HCT116 (cell line): ENCODE measurements around the gene CNTROB. TPM values are rescaled to one million over a fixed set of nuclear protein-coding genes. Genes with fewer than 3 reads are reported as not detected.

Experiments used
- ATAC-seq: fragments of 200-7000 bp; cut with Tn5 transposase; 2 replicates; pipeline ENCODE4 v1.9.1; 2020; ENCODE audit warnings: mild to moderate bottlenecking, moderate library complexity
- BruUV-seq: library from RNA; stranded (reverse); fragments of 400-500 nt; replicated peaks from 2 replicates; lab custom pipeline; 2021; lab: Mats Ljungman, UMichigan
- CTCF ChIA-PET: fragments of 300-600 bp; sonication (Branson Sonifier 250); formaldehyde crosslinking; loops from one replicate; lab custom pipeline; 2021; ENCODE audit warnings: antibody characterized with exemption; lab: Charles Lee
- POLR2A ChIA-PET: fragments of 300-600, 350-600 bp; sonication (Branson Sonifier 250); formaldehyde crosslinking; loops from one replicate; lab custom pipeline; 2021; ENCODE audit warnings: antibody characterized with exemption; lab: Charles Lee
- RAD21 ChIA-PET, 2 experiments: fragments of 300-600 bp; sonication (Branson Sonifier 250); formaldehyde crosslinking; loops; one replicate each; lab custom pipeline; 2023; ENCODE audit warnings: low total read pairs in 2 of 2; ENCODE audit not compliant: uncharacterized antibody in 2 of 2, unreplicated experiment in 2 of 2, low non-redundant PET in 1 of 2; lab: Charles Lee
- DNase-seq: peaks from one replicate; pipeline ENCODE4 v3.0.0-alpha.2; 2010; ENCODE audit warnings: low read depth, low spot score
- H2AFZ ChIP-seq: fragments of 200-600 bp; shearing (Covaris generic), sonication (generic); 2 replicates; pipeline ENCODE4 v1.6.1; 2017; ENCODE audit warnings: low read depth, mixed run types, mixed read lengths, antibody characterized with exemption, low read length; ENCODE audit not compliant: poor library complexity, severe bottlenecking
- H3K27ac ChIP-seq: 2 replicates; pipeline ENCODE4 v1.5.1; 2012; ENCODE audit warnings: low read depth, low read length
- H3K27me3 ChIP-seq: fragments of 200-600 bp; sonication (generic); 2 replicates; pipeline ENCODE4 v1.6.1; 2016; ENCODE audit warnings: mixed run types, low read length, mixed read lengths; ENCODE audit not compliant: insufficient read depth
- H3K36me3 ChIP-seq, 2 experiments: fragments of 200-500 bp in 1 of 2; fragments of 200-600 bp in 1 of 2; sonication (Bioruptor generic) in 1 of 2; sonication (generic) in 1 of 2; 2 replicates each; pipeline versions ENCODE4 v1.5.1 to v1.6.1; 2014 to 2016; ENCODE audit warnings: low read length in 2 of 2, inconsistent platforms in 1 of 2, mixed read lengths in 1 of 2, mixed run types in 1 of 2; ENCODE audit not compliant: insufficient read depth in 2 of 2, control insufficient read depth in 1 of 2
- H3K4me1 ChIP-seq, 2 experiments: fragments of 200-600 bp in 1 of 2; sonication (generic) in 1 of 2; 2 replicates each; pipeline versions ENCODE4 v1.5.1 to v1.6.1; 2012 to 2017; ENCODE audit warnings: low read length in 2 of 2, inconsistent platforms in 1 of 2, mild to moderate bottlenecking in 1 of 2, mixed read lengths in 1 of 2, mixed run types in 1 of 2, moderate library complexity in 1 of 2; ENCODE audit not compliant: insufficient read depth in 2 of 2, control insufficient read depth in 1 of 2
- H3K4me2 ChIP-seq: fragments of 200-600 bp; sonication (generic); 2 replicates; pipeline ENCODE4 v1.6.1; 2017; ENCODE audit warnings: mixed run types, low read length, mixed read lengths
- H3K4me3 ChIP-seq, 2 experiments: fragments of 200-600 bp in 1 of 2; sonication (generic) in 1 of 2; replicated peaks in 1 of 2; 2 replicates each; pipeline ENCODE4 v1.5.1; 2011 to 2016; ENCODE audit warnings: low read length in 2 of 2, control low read depth in 1 of 2, low read depth in 1 of 2, mild to moderate bottlenecking in 1 of 2, mixed read lengths in 1 of 2, mixed run types in 1 of 2
- H3K79me2 ChIP-seq: fragments of 200-600 bp; sonication (generic); 2 replicates; pipeline ENCODE4 v1.6.1; 2017; ENCODE audit warnings: mild to moderate bottlenecking, mixed run types, low read length, moderate library complexity, mixed read lengths; ENCODE audit not compliant: insufficient read depth
- H3K9ac ChIP-seq: fragments of 200-600 bp; sonication (generic); 2 replicates; pipeline ENCODE4 v1.6.1; 2016; ENCODE audit warnings: low read length, mixed read lengths
- H3K9me2 ChIP-seq: fragments of 200-600 bp; sonication (generic), shearing (Covaris generic); 2 replicates; pipeline ENCODE4 v1.6.1; 2017; ENCODE audit warnings: mixed run types, mild to moderate bottlenecking, moderate library complexity; ENCODE audit not compliant: insufficient read depth
- H3K9me3 ChIP-seq, 2 experiments: fragments of 200-500 bp in 1 of 2; fragments of 200-600 bp in 1 of 2; sonication (Bioruptor generic) in 1 of 2; sonication (generic) in 1 of 2; 2 replicates each; pipeline ENCODE4 v1.6.1; 2014 to 2017; ENCODE audit warnings: low read length in 2 of 2, mixed read lengths in 2 of 2, inconsistent platforms in 1 of 2, low read depth in 1 of 2, mild to moderate bottlenecking in 1 of 2, mixed run types in 1 of 2, moderate library complexity in 1 of 2; ENCODE audit not compliant: control insufficient read depth in 1 of 2, insufficient read depth in 1 of 2
- H4K20me1 ChIP-seq: fragments of 200-600 bp; sonication (generic), shearing (Covaris generic); 2 replicates; pipeline ENCODE4 v1.6.1; 2017; ENCODE audit warnings: mixed run types, mild to moderate bottlenecking, moderate library complexity; ENCODE audit not compliant: insufficient read depth
- CEBPB ChIP-seq: IDR thresholded peaks from 2 replicates; pipeline ENCODE4 v1.6.1; 2012; ENCODE audit warnings: low read depth
- ELF1 ChIP-seq: IDR thresholded peaks from 2 replicates; pipeline ENCODE4 v1.6.1; 2012; ENCODE audit warnings: low read depth, borderline replicate concordance
- EZH2 ChIP-seq: fragments of 200-600 bp; sonication (generic); IDR thresholded peaks from 2 replicates; pipeline ENCODE4 v1.6.1; 2017; ENCODE audit warnings: antibody characterized with exemption, mixed run types
- EZH2phosphoT487 ChIP-seq: fragments of 200-600 bp; IDR thresholded peaks from 2 replicates; pipeline ENCODE4 v1.6.1; 2018; ENCODE audit warnings: antibody characterized with exemption, borderline replicate concordance
- POLR2AphosphoS5 ChIP-seq: IDR thresholded peaks from 2 replicates; pipeline ENCODE4 v1.6.1; 2011; ENCODE audit warnings: mild to moderate bottlenecking, low read depth, low read length, moderate library complexity
- RAD21 ChIP-seq: IDR thresholded peaks from 2 replicates; pipeline ENCODE4 v1.6.1; 2012; ENCODE audit warnings: low read depth, mild to moderate bottlenecking
- SIN3A ChIP-seq: IDR thresholded peaks from 2 replicates; pipeline ENCODE4 v1.6.1; 2012; ENCODE audit warnings: low read depth
- SP1 ChIP-seq: IDR thresholded peaks from 2 replicates; pipeline ENCODE4 v1.6.1; 2012; ENCODE audit warnings: low read depth
- SRF ChIP-seq: IDR thresholded peaks from 2 replicates; pipeline ENCODE4 v1.6.1; 2012; ENCODE audit warnings: low read depth
- YY1 ChIP-seq: IDR thresholded peaks from 2 replicates; pipeline ENCODE4 v1.6.1; 2011; ENCODE audit warnings: low read length, low read depth, moderate library complexity, mild to moderate bottlenecking; ENCODE audit not compliant: insufficient replicate concordance; ENCODE audit errors: extremely low read depth
- ZBTB33 ChIP-seq: IDR thresholded peaks from 2 replicates; pipeline ENCODE4 v1.6.1; 2011; ENCODE audit warnings: mild to moderate bottlenecking, low read length, moderate library complexity; ENCODE audit not compliant: insufficient replicate concordance; ENCODE audit errors: extremely low read depth
- ZNF274 ChIP-seq: fragments of 200-500 bp; sonication (Bioruptor generic); IDR thresholded peaks from 2 replicates; pipeline ENCODE4 v1.6.1; 2014; ENCODE audit warnings: mild to moderate bottlenecking, low read depth, low read length, inconsistent platforms
- intact Hi-C: fragments of 100-400 bp; cut with micrococcal nuclease; formaldehyde crosslinking; loops from 2 replicates; pipeline ENCODE4 v1.10.0; 2022
- total RNA-seq: library from RNA; stranded (reverse); gene quantifications from one replicate; pipeline ENCODE4 v1.2.1, GENCODE V29; 2021; ENCODE audit not compliant: unreplicated experiment
- TF ChIP-seq, protein P1 (sequence below): IDR thresholded peaks from 2 replicates; pipeline ENCODE4 v1.6.1; 2012
- TF ChIP-seq, protein P2 (sequence below): IDR thresholded peaks from 2 replicates; pipeline ENCODE4 v1.6.1; 2012; ENCODE audit warnings: low read depth

CNTROB gene
- total RNA-seq, 1 experiment from 2014 or later = 54.6 TPM

- Histone ChIP-seq H3K4me1 (no peaks in the 10 kb centered on the region), H3K9ac (no peak overlapping the region), H3K27me3 (no peaks in the 10 kb centered on the region), H3K36me3 (peaks cover 48 to 57% of the 10 kb centered on the region in 2 experiments), H3K4me2 (no peak overlapping the region), H4K20me1 (no peaks in the 10 kb centered on the region), H3K9me2 (no peaks in the 10 kb centered on the region), H3K4me3 (no peak overlapping the region), H3K27ac (no peak overlapping the region), H3K79me2 (no peaks in the 10 kb centered on the region), H2AFZ (no peak overlapping the region), H3K9me3 (no peaks in the 10 kb centered on the region)
- BruUV-seq = no TSS peak
- intact Hi-C loops = no loop called here
- DNase-seq = no peak
- ChIA-PET RAD21 (no interaction called here), POLR2A (interaction anchor here (2.0 kb wide), 1 partner anchor 12 kb away, joined by 6 read pairs; no protein-coding TSS in a partner anchor), CTCF (no interaction called here)
- TF ChIP-seq SIN3A = no peak
- TF ChIP-seq, protein P1, sequence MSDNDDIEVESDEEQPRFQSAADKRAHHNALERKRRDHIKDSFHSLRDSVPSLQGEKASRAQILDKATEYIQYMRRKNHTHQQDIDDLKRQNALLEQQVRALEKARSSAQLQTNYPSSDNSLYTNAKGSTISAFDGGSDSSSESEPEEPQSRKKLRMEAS = no peak
- no peak for ATAC-seq
These were observed 13.6 kb downstream of the CNTROB start for GRCh38 chr17:7945651-7946050.

DNA sequence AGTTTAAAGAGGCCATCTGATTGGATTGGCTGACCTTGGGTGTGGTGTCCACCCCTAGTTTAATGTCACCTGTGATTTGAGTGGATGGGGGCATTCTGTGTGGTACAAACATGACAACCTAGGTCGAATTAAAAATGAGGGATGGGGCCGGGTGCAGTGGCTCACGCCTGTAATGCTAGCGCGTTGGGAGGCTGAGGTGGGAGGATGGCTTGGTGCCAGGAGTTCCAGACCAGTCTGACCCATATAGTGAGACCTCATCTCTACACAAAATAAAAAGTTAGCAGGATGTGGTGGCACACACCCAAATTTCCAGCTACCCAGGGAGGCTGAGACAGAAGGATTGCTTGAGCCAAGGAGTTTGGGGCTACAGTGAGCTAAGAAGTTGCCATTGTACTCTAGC is 14.4 kb downstream of the CNTROB start:
- no peaks in the 10 kb centered on the region for H3K9me2 ChIP-seq
- no peaks in the 10 kb centered on the region for H4K20me1 ChIP-seq
- intact Hi-C loops = no loop called here
- ATAC-seq (no peak), DNase-seq (no peak)
- no peak overlapping the region for H3K4me2 ChIP-seq
- H3K9ac ChIP-seq = no peak overlapping the region
- BruUV-seq = no TSS peak
- no peaks in the 10 kb centered on the region for H3K79me2 ChIP-seq
- no peaks in the 10 kb centered on the region for H3K9me3 ChIP-seq
- H3K4me3 ChIP-seq = no peak overlapping the region
- RAD21 ChIA-PET = no interaction called here
- no peak overlapping the region for H2AFZ ChIP-seq
- H3K27me3 ChIP-seq = no peaks in the 10 kb centered on the region
- POLR2A ChIA-PET = interaction anchor here (0.7 kb wide), 2 partner anchors 8 to 14 kb away, joined by 3 read pairs; no protein-coding TSS in a partner anchor
- no peaks in the 10 kb centered on the region for H3K4me1 ChIP-seq
- no peak overlapping the region for H3K27ac ChIP-seq
- CTCF ChIA-PET = interaction anchor here (1.4 kb wide), 1 partner anchor 95 kb away, joined by 3 read pairs; no protein-coding TSS in a partner anchor
- peaks cover 45 to 54% of the 10 kb centered on the region in 2 experiments for H3K36me3 ChIP-seq
- no peak for TF ChIP-seq CEBPB
- no peak for TF ChIP-seq ZBTB33
- no peak for TF ChIP-seq SRF
- TF ChIP-seq POLR2AphosphoS5 = no peak
- TF ChIP-seq RAD21 = no peak
- no peak for TF ChIP-seq ELF1
- TF ChIP-seq EZH2phosphoT487 = no peak
- TF ChIP-seq, protein P2, sequence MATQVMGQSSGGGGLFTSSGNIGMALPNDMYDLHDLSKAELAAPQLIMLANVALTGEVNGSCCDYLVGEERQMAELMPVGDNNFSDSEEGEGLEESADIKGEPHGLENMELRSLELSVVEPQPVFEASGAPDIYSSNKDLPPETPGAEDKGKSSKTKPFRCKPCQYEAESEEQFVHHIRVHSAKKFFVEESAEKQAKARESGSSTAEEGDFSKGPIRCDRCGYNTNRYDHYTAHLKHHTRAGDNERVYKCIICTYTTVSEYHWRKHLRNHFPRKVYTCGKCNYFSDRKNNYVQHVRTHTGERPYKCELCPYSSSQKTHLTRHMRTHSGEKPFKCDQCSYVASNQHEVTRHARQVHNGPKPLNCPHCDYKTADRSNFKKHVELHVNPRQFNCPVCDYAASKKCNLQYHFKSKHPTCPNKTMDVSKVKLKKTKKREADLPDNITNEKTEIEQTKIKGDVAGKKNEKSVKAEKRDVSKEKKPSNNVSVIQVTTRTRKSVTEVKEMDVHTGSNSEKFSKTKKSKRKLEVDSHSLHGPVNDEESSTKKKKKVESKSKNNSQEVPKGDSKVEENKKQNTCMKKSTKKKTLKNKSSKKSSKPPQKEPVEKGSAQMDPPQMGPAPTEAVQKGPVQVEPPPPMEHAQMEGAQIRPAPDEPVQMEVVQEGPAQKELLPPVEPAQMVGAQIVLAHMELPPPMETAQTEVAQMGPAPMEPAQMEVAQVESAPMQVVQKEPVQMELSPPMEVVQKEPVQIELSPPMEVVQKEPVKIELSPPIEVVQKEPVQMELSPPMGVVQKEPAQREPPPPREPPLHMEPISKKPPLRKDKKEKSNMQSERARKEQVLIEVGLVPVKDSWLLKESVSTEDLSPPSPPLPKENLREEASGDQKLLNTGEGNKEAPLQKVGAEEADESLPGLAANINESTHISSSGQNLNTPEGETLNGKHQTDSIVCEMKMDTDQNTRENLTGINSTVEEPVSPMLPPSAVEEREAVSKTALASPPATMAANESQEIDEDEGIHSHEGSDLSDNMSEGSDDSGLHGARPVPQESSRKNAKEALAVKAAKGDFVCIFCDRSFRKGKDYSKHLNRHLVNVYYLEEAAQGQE = no peak
- no peak for TF ChIP-seq EZH2
- no peak for TF ChIP-seq ZNF274
- TF ChIP-seq YY1 = no peak
- TF ChIP-seq SP1 = no peak
- TF ChIP-seq, protein P1 = no peak
